ENCODE data around the gene PRTN3.

Gene PRTN3

DNA sequence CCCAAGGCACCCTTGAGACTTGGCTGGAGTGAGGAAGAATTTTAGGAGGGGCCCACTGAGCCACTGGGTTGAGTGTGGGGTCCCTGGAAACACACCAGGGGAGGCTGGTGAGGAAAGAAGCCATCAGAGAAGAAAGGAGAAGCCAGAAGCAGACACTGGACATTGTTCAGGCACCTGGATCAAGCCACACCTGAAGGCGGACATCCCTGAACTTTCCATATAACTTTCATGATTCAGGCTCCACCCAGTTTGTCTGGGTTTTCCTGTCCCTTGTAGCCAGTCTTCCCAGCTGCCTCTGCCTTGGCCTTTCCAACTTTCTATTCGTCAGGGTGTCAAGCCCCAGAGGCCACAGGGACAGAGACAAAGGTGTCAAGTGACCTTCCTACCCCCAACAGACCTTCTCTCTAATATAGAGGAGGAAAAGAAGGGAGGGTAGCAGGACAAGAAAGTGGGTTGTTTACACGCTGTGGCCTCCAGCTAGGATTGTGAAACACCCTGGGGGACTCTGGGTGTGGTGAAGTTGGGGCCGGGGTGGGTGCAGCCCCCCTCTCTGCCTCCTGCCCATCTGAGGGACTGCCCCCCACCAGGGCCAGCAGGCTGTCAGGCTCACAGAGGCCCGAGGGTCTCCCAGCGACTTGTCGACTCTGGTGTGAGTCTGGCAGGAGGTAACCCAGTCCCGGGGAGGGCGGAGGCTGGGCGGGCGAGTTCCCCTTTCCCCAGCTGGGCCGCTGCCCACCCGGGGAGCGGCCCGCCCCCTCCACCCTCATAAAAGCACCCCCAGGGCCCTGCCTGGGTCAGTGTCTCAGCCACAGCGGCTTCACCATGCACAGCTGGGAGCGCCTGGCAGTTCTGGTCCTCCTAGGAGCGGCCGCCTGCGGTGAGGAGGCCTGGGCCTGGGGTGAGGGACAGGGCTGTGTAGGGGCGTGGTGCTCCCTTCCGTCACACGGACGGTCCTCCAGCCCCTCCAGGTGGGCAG is 18.4 kb downstream of the PRTN3 start, which contains the start of gene CFD:
Gene CFD (plus strand): TSS at position 797 of the 976 bp plus-strand sequence. CDS start 26 bp downstream, at position 823.
- Histone ChIP-seq H3K27me3 (ENCODE audit: insufficient read depth, low read length, poor library complexity, severe bottlenecking) (no peaks in the 10 kb centered on the region), H3K36me3 (ENCODE audit: insufficient read depth, low read length) (no peaks in the 10 kb centered on the region), H3K79me2 (ENCODE audit: insufficient read depth, low read length) (no peaks in the 10 kb centered on the region), H3K4me3 (ENCODE audit: low read length, poor library complexity, severe bottlenecking) (no peak within 1 kb of the TSS), H2AFZ (ENCODE audit: low read length) (no peak within 1 kb of the TSS), H3K4me1 (ENCODE audit: insufficient read depth, low read length, poor library complexity, severe bottlenecking) (no peaks in the 10 kb centered on the region), H3K9ac (ENCODE audit: low read depth, low read length, poor library complexity, severe bottlenecking) (no peak within 1 kb of the TSS), H4K20me1 (ENCODE audit: insufficient read depth, low read length, poor library complexity, severe bottlenecking) (no peaks in the 10 kb centered on the region), H3K9me2 (replicated peaks; ENCODE audit: low read depth, low read length) (no peaks in the 10 kb centered on the region), H3K9me3 (ENCODE audit: insufficient read depth, low read depth, low read length) (no peaks in the 10 kb centered on the region), H3F3A (ENCODE audit: low read depth) (no peaks in the 10 kb centered on the region), H3K4me2 (ENCODE audit: low read depth, low read length, poor library complexity, severe bottlenecking) (no peak within 1 kb of the TSS)
- no peak for TF ChIP-seq EZH2phosphoT487 (IDR thresholded peaks at IDR 0.05; ENCODE audit: borderline replicate concordance)
- TF ChIP-seq, protein P1, sequence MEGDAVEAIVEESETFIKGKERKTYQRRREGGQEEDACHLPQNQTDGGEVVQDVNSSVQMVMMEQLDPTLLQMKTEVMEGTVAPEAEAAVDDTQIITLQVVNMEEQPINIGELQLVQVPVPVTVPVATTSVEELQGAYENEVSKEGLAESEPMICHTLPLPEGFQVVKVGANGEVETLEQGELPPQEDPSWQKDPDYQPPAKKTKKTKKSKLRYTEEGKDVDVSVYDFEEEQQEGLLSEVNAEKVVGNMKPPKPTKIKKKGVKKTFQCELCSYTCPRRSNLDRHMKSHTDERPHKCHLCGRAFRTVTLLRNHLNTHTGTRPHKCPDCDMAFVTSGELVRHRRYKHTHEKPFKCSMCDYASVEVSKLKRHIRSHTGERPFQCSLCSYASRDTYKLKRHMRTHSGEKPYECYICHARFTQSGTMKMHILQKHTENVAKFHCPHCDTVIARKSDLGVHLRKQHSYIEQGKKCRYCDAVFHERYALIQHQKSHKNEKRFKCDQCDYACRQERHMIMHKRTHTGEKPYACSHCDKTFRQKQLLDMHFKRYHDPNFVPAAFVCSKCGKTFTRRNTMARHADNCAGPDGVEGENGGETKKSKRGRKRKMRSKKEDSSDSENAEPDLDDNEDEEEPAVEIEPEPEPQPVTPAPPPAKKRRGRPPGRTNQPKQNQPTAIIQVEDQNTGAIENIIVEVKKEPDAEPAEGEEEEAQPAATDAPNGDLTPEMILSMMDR (conservative IDR thresholded peaks at IDR 0.05; ENCODE audit: low read length): no peak

DNA sequence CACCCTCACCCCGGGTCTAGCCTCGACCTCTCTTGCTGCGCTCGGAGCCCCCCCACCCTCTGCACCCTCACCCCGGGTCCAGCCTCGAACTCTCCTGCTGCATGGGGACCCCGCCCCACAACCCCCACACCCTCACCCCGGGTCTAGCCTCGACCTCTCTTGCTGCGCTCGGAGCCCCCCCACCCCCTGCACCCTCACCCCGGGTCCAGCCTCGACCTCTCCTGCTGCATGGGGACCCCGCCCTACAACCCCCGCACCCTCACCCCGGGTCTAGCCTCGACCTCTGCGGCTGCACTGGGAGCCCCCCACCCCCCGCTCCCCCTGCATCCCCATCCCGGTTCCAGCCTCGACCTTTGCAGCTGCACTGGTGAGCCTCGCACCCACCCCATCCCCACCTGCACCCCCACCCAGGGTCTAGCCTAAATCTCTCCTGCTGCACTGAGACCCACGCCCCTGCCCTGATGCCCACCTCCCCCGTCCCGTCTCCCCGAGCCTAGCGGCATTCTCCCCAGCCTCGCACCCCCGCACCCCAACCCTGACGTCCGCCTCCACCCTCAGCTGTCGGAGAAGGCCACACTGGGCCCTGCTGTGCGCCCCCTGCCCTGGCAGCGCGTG is 20.4 kb downstream of the PRTN3 start:
- H3K36me3 ChIP-seq (ENCODE audit: insufficient read depth, low read length): no peaks in the 10 kb centered on the region
- H4K20me1 ChIP-seq (ENCODE audit: insufficient read depth, low read length, poor library complexity, severe bottlenecking): no peaks in the 10 kb centered on the region
- no peaks in the 10 kb centered on the region for H3F3A ChIP-seq (ENCODE audit: low read depth)
- no peaks in the 10 kb centered on the region for H3K27me3 ChIP-seq (ENCODE audit: insufficient read depth, low read length, poor library complexity, severe bottlenecking)
- H3K4me3 ChIP-seq (ENCODE audit: low read length, poor library complexity, severe bottlenecking): no peak overlapping the region
- TF ChIP-seq, protein P1 (conservative IDR thresholded peaks at IDR 0.05; ENCODE audit: low read length): no peak
- TF ChIP-seq EZH2phosphoT487 (IDR thresholded peaks at IDR 0.05; ENCODE audit: borderline replicate concordance): no peak
- no peak overlapping the region for H3K4me2 ChIP-seq (ENCODE audit: low read depth, low read length, poor library complexity, severe bottlenecking)
- H3K4me1 ChIP-seq (ENCODE audit: insufficient read depth, low read length, poor library complexity, severe bottlenecking): no peaks in the 10 kb centered on the region
- H3K9me2 ChIP-seq (replicated peaks; ENCODE audit: low read depth, low read length): no peaks in the 10 kb centered on the region
- H2AFZ ChIP-seq (ENCODE audit: low read length): no peak overlapping the region
- no peaks in the 10 kb centered on the region for H3K9me3 ChIP-seq (ENCODE audit: insufficient read depth, low read depth, low read length)
- H3K79me2 ChIP-seq (ENCODE audit: insufficient read depth, low read length): no peaks in the 10 kb centered on the region
- H3K9ac ChIP-seq (ENCODE audit: low read depth, low read length, poor library complexity, severe bottlenecking): no peak overlapping the region

DNA sequence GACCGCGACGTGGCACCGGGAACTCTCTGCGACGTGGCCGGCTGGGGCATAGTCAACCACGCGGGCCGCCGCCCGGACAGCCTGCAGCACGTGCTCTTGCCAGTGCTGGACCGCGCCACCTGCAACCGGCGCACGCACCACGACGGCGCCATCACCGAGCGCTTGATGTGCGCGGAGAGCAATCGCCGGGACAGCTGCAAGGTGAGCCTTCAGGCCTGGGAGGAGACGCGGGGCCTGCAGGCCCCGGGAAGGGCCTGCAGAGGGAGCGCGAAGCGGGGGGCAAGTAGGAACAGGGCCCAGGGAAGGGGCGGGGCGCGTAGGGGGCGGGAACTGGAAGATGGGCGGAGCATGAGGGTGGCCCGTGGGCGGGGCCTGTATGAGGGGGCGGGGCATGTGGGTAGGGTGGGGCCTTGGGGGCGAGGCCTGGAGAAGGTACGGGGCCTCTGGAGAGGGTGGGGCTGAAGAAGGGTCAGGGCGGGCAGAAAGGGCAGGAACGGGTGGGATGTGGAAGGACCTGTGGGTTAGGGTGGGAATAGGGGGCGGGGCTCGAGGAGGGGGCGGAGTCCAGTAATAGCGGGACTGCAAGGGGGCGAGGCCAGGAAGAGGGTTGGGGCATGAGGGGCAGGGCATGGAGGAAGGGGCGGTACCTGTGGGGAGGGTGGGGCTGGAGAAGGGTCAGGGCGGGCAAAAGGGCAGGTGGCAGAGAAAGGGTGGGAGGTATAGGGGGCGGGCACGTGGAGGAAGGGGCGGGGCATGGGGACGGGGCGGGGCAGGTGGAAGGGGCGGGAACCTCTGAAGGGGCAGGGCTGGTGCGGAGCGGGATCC is 21.2 kb downstream of the PRTN3 start:
- Histone ChIP-seq H3K79me2 (ENCODE audit: insufficient read depth, low read length) (no peaks in the 10 kb centered on the region), H3K27me3 (ENCODE audit: insufficient read depth, low read length, poor library complexity, severe bottlenecking) (no peaks in the 10 kb centered on the region), H4K20me1 (ENCODE audit: insufficient read depth, low read length, poor library complexity, severe bottlenecking) (no peaks in the 10 kb centered on the region), H3K9me2 (replicated peaks; ENCODE audit: low read depth, low read length) (no peaks in the 10 kb centered on the region), H3K4me3 (ENCODE audit: low read length, poor library complexity, severe bottlenecking) (no peak overlapping the region), H2AFZ (ENCODE audit: low read length) (no peak overlapping the region), H3K9me3 (ENCODE audit: insufficient read depth, low read depth, low read length) (no peaks in the 10 kb centered on the region), H3K4me1 (ENCODE audit: insufficient read depth, low read length, poor library complexity, severe bottlenecking) (no peaks in the 10 kb centered on the region), H3F3A (ENCODE audit: low read depth) (no peaks in the 10 kb centered on the region), H3K9ac (ENCODE audit: low read depth, low read length, poor library complexity, severe bottlenecking) (no peak overlapping the region), H3K36me3 (ENCODE audit: insufficient read depth, low read length) (no peaks in the 10 kb centered on the region), H3K4me2 (ENCODE audit: low read depth, low read length, poor library complexity, severe bottlenecking) (no peak overlapping the region)
- no peak for TF ChIP-seq EZH2phosphoT487 (IDR thresholded peaks at IDR 0.05; ENCODE audit: borderline replicate concordance)
- TF ChIP-seq, protein P1 (conservative IDR thresholded peaks at IDR 0.05; ENCODE audit: low read length): no peak

Measured in Loucy (cell line).